HFF-Myc (cell line): ENCODE measurements around the gene ACTR1A.

ENCODE experiments used
- DNase-seq: peaks from one replicate; pipeline ENCODE4 v3.0.0-alpha.2; 2011; ENCODE audit warnings: low read depth; ENCODE audit errors: extremely low read depth
- H3K4me3 ChIP-seq: replicated peaks from 2 replicates; pipeline ENCODE4 v1.5.1; 2011; ENCODE audit warnings: low read depth, mild to moderate bottlenecking, control low read depth, low read length
- TF ChIP-seq, protein P1 (sequence below): IDR thresholded peaks from 2 replicates; pipeline ENCODE4 v1.5.1; 2012; ENCODE audit warnings: mild to moderate bottlenecking, low read depth, low read length, control low read depth; ENCODE audit errors: missing control alignments

ACTR1A gene

DNA sequence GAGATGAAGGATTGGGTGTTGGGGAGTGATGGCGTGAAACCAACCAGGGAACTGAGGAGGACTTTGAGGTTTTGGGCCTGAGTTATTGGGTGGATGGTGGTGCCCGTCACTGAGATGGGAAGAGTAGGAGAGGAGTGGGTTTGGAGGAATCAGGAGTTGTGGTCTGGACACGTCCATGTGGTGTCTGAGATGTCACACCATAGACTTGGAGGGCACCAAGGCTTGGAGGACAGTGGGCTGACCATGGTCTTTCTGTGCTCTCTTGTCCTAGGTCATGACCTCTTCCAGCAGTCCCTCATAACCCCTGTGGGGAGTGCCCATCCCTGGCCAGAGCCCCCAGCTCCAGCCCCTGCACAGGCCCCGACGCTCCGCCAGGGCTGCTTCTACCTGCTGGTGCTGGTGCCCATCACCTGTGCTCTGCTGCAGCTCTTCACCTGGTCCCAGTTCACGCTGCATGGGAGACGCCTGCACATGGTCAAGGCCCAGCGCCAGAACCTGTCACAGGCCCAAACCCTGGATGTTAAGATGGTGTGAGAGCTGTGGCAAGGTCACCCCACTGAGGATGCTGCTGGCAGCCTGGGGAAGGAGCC, 27.0 kb downstream of the ACTR1A start:
- no peak overlapping the region for H3K4me3 ChIP-seq
- TF ChIP-seq, protein P1, sequence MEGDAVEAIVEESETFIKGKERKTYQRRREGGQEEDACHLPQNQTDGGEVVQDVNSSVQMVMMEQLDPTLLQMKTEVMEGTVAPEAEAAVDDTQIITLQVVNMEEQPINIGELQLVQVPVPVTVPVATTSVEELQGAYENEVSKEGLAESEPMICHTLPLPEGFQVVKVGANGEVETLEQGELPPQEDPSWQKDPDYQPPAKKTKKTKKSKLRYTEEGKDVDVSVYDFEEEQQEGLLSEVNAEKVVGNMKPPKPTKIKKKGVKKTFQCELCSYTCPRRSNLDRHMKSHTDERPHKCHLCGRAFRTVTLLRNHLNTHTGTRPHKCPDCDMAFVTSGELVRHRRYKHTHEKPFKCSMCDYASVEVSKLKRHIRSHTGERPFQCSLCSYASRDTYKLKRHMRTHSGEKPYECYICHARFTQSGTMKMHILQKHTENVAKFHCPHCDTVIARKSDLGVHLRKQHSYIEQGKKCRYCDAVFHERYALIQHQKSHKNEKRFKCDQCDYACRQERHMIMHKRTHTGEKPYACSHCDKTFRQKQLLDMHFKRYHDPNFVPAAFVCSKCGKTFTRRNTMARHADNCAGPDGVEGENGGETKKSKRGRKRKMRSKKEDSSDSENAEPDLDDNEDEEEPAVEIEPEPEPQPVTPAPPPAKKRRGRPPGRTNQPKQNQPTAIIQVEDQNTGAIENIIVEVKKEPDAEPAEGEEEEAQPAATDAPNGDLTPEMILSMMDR = no peak
- DNase-seq = no peak

DNA sequence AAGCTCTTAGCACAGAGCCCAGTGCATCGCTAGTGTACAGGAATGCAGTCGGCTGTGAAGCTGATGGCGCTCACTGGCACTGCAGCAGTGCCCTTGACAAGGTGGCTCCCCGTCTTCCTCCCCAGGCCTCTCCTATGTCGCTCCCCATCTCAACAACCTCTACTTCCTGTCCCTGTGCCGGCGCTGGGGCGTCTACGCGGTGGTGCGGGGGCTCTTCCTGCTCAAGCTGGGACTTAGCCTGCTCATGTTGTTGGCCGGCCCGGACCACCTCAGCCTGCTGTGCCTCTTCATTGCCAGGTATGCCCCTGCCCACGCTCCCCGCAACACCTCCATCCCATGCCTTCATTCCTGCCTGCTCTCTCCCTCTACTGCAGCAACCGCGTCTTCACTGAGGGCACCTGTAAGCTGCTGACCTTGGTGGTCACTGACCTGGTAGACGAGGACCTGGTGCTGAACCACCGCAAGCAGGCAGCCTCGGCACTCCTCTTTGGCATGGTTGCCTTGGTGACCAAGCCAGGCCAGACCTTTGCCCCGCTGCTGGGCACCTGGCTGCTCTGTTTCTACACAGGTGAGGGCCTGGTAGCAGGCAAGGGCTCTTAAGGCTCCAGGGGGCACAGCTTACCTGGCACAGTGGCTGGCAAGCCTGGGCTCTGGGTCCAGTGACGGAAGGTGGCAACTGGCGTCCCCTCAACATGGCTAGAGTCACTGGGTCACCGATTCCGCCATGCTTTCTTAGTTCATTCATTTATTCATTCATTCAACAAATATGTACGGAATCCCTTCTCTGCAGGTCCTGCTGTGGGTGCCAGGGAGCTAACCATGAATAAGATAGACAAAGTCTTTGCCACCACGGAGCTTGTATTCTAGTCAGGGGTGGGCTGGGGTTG, 28.8 kb downstream of the ACTR1A start:
- DNase-seq = no peak
- TF ChIP-seq, protein P1 = no peak
- H3K4me3 ChIP-seq = no peak overlapping the region

DNA sequence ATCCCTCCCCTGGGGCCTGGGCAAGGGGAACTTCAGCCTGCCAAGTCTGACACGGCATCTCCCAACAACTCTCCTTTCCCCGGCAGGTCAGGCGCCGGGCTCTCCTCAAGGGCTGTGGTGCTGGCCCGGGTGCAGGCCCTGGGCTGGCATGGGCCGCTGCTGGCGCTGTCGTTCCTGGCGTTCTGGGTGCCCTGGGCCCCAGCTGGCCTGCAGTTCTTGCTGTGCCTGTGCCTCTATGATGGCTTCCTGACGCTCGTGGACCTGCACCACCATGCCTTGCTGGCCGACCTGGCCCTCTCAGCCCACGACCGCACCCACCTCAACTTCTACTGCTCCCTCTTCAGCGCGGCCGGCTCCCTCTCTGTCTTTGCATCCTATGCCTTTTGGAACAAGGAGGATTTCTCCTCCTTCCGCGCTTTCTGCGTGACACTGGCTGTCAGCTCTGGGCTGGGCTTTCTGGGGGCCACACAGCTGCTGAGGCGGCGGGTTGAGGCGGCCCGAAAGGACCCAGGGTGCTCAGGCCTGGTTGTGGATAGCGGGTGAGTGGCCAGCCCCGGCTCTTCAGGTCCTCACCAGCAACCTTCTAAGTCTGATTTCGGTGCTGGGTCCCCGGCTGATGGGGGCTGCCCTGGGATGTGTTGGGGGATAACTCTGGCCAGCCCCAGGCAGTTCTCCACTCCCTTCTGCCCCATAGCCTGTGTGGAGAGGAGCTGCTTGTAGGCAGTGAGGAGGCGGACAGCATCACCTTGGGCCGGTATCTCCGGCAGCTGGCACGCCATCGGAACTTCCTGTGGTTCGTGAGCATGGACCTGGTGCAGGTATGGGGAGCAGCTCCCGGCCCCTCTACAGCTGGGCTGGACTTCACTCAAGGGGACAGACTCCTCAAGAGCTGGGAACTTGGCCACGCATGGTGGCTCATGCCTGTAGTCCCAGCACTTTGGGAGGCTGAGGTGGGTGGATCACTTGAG, 31.6 kb downstream of the ACTR1A start:
- H3K4me3 ChIP-seq = no peak overlapping the region
- TF ChIP-seq, protein P1 = no peak
- DNase-seq = no peak

DNA sequence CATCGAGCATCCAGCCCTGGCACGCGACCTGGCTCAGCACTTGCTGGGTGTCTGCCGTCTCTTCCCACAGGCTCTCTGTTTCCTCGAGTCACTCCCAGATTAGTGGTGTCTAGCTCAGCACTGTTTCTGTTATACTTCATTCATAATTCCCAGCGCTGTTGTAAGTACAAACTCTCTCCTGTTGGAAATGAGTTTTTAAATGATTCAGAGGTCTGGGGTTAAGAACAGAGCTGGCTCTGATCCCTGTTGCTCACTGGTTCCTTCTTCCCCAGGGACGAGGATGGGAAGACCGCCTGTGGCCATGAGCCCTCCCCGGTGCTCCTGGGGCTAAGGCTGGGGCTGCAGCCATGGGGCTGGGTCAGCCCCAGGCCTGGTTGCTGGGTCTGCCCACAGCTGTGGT, 33.8 kb downstream of the ACTR1A start:
- no peak overlapping the region for H3K4me3 ChIP-seq
- TF ChIP-seq, protein P1 = no peak
- no peak for DNase-seq

DNA sequence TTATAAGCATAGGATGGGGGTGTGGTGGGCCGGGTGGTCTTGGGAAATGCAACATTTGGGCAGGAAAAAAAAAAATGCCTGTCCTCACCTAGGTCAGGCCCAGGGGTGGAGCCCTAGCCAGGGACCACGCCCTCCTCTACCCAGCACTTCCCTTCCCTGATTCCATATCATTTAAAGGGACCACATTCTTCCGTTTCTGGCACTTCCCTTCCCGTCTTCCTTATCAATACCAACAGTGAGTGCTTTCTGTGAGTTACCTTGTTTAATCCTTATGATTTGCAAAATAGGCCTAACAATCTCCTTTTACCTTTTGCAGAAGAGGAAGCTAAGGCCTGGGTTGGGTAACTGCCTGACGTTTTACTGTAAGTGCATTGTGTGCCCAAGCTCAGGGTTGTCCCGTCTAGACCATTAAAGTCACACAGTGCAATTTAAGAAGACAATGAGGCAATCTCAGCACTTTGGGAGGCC, 34.5 kb downstream of the ACTR1A start:
- TF ChIP-seq, protein P1 = no peak
- DNase-seq = no peak
- H3K4me3 ChIP-seq = no peak overlapping the region

DNA sequence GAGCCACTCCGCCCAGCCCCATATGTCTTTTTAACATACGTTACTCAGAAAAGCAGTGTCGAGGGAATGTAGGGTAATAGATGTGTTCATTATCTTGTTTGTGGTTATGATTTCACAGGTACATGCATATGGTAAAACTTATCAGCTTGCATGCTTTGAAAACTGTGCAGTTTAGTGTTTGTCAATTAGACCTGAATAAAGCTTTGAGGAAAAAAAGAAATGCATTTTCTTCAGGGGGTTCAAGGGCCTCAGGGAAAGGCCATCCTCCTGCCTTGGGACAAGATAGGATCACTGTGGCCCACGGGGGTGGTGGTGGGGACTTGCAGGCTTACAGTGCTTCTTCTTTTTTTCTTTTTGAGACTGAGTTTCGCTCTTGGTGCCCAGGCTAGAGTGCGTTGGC, 35.2 kb downstream of the ACTR1A start:
- no peak overlapping the region for H3K4me3 ChIP-seq
- TF ChIP-seq, protein P1 = no peak
- DNase-seq = no peak
